Ishikawa (cell line): Measurements from ENCODE around the gene GLCCI1.

ENCODE experiments used
- EP300 ChIP-seq: IDR thresholded peaks from 2 replicates; pipeline ENCODE4 v1.6.1; 2012; ENCODE audit warnings: borderline replicate concordance
- RAD21 ChIP-seq: IDR thresholded peaks from 2 replicates; pipeline ENCODE4 v1.6.1; 2012; ENCODE audit warnings: low read depth
- REST ChIP-seq: IDR thresholded peaks from 2 replicates; pipeline ENCODE4 v1.6.1; 2012; ENCODE audit warnings: low read depth, mild to moderate bottlenecking

- TF ChIP-seq REST (no peak), EP300 (no peak), RAD21 (no peak)
These were observed 83.4 kb downstream of the GLCCI1 start for GRCh38 chr7:8051998-8052397.
